Hepatic stellate cell (primary cell): ENCODE measurements around the gene CCDC187.

ENCODE experiments used
- DNase-seq: peaks from one replicate; pipeline ENCODE4 v3.0.0; 2011; ENCODE audit warnings: low spot score

Gene CCDC187

DNA sequence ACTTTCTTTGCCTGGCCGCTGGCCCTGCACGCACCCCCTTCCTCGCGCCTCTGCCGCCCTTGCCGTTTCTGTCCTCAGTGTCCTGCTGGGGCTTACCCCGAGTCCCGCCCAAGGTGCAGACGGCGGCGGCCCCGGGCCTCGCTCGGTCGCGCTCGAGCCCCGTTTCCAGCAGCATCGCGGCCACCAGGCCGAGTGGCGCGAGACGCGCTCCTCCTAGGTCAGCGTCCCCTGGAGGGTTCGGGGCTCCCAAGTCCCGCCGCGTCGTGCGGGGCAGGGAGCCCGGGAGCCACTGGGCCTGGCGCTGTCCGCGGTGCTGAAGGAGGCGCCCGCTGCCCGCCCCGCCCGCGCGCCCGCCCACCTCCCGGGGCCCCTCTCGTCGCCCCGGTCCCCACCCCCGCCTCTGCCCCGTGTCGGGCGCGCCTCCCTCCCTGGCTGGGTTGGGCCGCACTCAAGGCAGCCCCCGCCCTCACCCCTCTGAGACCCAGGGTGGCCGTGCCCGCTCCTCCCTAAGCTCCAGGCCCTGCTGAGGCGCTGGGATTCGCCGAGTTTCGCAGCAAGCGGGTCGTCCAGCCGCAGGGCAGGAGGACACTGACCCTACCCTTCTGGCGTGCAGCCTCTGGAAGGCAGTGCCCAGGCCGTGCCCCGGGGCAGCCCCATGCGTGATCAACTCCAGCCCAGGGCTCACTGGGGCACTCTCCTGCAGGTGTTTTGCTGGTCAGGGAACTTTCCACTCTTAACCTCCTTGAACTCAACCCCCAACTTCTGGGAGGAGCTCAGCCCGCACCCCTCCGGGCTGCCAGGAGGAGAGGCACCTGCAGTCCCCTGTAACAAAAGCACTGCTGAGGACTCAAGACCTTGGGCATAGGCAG, 98.8 kb downstream of the CCDC187 start, which contains the start of gene LHX3:
Gene LHX3, minus strand, starts transcription at position 291 of the 869 bp plus-strand sequence. Its CDS starts 116 bp downstream, at position 175.
- DNase-seq: peak; percentile 63

DNA sequence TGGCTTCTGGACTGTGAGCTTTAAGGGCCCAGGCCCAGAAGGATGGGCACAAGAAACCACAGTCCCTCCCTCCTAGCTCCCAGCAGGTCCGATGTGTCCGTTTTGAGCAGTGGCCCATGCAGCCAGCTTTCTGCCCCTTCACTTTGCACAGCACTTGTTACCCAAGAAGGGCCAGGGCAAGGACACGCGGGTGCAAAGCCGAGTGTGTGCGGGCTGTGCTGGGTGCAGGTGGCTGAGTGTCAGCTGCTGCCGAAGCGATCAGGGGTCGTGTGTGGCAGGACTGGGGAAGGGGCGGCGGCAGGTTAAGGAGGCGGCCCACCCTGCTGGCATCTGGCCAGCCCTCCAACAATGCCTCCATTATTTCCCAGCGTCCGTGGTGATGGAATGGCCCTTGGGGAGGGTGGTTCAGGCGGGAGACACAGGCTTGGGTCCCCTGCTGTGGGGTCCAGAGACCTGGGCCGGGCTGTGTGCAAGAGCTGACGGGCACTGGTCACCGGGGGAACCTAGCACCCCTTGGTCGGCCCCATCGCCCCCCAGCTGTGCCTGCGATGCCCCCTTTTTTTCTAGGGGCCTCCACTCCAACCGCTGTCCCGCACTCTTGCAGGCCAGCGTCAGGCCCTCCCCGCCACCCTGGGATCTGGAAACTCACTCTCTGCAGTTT, 99.6 kb downstream of the CCDC187 start:
- DNase-seq: no peak

DNA sequence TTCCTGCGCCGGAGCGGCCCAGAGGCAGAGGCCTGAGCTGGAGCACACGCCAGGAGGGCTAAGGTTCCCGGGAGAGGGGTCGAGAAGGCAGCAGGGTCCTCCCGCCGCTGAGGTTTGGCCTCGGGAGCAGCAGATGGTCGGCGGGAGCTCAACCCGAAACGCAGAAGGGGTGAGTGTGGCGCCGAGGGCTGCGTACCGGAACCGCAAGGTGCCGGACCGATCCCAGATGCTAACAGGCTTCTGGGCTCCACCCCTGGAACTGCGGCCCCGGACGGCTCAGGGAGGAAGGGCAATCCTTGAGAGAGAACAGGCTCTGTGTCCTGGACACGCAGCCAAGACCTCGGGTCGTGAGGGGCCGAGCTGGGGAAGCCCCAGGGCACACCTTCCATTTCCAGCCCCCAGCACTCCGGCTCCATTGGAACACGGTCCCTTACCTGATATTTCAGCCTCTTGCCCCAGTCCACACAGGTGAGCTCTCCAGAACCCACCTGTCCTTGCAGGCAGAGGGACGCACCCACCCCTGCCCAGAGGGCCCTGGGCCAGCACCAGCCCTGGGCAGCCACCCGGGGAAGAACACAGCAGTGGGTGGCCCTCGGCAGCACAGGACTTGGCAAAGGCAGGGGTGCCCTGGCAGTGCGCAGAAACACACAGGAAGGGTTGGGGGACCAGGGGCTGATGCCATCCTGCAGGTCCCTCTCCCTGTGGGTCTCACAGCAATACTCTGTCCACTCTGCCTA, 100.3 kb downstream of the CCDC187 start:
- no peak for DNase-seq

DNA sequence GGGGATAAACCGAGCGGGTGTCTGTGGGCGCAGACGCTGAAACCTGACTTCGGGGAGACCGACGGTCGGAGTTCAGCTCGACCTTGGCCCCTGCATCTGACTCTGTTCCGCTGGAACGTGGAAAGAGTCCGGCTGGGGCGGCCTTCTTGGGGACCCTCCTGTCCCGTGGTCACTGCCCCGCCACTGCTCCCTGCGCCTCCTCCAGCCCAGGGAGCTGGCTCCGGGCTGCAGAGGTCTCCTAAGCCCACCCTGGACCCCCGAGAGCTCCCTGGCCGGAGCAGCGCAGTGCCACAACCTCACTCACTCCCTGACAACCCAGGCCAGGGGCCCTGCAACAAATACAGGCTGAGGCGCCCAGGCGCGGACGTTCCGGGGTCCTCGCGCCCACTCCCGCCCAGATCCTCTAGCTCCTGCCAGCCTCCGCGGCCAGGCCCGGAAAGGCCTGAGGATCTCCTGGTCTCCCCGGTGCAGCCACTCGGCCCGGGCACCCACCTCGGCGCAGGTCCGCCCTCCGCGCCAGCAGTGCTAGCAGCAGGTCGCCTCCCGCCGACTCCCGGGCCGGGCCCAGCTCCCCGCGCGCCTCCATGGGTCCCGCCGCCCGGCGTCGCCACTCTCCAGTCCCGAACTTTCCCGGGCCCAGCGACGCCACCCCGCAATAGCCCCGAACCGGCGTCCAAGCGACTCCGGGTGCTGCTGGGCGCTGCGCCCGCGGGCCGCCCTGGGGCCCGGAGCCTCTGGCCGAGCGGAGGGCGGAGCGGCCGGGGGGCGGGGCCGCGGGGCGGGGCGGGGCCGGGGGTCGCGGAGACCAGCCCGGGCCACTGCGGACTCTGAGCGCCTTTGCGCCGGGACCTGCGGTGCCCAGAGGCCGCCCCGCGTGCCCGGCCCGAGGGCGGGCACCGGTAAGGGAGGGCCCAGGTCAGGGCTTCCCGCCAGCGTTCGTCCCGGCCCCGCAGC, 101.2 kb downstream of the CCDC187 start:
- no peak for DNase-seq

DNA sequence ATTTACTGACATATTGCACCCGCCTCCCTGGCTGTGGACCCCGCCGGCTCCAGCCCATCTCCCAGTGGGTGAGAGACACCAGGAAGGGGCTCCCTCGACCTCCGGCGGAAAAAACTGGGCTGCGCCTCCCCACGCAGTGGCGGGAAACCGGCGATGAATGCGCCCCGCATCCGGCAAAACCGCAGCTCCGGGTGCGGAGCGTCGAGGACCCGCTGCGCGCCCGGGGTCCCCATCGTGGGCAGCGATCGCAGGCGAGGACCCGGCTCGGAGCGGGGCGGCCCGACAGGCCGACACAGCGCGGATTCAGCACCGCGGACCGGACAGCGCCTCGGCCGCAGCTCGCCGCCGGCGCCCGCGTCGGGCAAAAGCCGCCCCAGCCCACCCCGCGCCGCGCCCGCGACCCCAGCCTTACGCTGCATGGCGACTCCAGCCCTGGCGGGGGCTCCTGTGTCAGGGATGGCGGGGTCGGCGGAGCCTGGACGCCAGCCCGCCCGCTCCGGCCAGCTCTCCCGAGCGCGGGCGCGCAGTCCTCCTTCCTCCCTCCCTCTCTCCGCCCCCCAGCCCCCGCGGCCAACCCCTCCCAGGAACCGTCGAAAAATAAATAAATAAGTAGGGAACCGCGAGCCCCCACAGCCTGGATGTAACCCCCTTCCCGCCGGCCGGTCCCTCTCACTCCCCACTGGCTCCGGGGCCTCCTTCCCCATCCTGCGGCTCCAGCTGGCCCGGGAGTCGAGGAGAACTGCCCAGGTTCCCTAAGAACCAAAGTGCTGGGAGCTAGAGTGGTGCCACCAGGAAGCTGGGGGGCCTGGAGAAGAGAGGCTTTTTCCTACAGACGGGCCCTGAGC, 102.1 kb downstream of the CCDC187 start:
- DNase-seq: peak; percentile 64

DNA sequence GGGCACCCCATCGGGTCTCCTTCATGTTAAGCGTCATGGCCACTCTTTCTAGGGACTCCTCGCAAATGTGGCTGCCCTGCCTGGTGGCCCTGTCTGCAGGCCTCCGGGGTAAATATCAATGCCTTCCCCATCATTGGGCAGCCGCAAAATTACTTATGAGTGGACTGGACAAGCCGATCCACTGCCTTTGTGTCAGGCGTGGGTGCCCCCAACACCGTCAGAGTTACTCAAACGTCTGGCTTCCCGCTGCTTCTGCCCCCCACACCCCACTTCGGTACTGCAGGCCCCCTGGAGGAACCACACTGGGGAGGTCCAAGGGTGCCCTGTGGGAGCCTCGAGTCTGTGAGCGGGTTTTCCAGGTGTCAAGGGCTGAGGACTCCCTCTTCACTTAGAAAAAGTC, 102.7 kb downstream of the CCDC187 start:
- no peak for DNase-seq

DNA sequence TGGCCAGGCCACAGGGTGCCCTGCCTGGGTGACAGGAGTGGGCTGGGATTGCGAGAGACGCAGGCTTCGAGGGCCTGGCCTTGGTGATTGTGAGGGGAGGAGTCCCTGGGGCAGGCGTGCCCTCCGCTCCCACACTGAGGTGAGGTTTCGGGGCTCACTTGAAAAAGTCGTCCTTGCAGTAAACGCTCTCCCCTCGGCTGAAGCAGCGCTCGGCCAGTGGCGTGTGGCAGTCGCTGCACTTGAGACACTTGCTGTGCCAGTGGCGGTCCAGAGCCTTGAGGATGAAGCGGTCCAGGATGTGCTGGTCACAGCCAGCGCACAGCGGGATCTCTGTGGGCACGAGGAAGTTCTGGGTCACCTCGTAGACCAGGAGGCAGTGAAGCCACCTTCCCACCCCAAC, 103.5 kb downstream of the CCDC187 start:
- no peak for DNase-seq
